Vagina (tissue), 2 donors: ENCODE results near the gene GLMN. TPM values are rescaled to one million over a fixed set of nuclear protein-coding genes. Genes with fewer than 3 reads are reported as not detected.
"Not testable (repeated sequence)": the region's sequence is repeated elsewhere in the genome, so short reads cannot be mapped to it uniquely, and the experiment has no call there.

Experiments
- DNase-seq, 2 donors: peaks; one replicate each; pipeline ENCODE4 v3.0.0-alpha.2; 2017; ENCODE audit errors: extremely low spot score in 2 of 2
- H3K27ac ChIP-seq: fragments of 200-600 bp; sonication (generic); one replicate; pipeline ENCODE4 v1.5.1; 2019
- H3K27me3 ChIP-seq: fragments of 200-600 bp; sonication (generic); one replicate; pipeline ENCODE4 v1.5.1; 2019
- H3K36me3 ChIP-seq, 2 donors: fragments of 200-600 bp; sonication (generic); one replicate each; pipeline ENCODE4 v1.5.1; 2017 to 2019
- H3K4me1 ChIP-seq: fragments of 200-600 bp; sonication (generic); one replicate; pipeline ENCODE4 v1.5.1; 2019
- H3K4me3 ChIP-seq, 2 donors: fragments of 200-600 bp; sonication (generic); 1 replicate in 1 of 2; 2 replicates in 1 of 2; pipeline ENCODE4 v1.5.1; 2016 to 2019
- H3K9me3 ChIP-seq: fragments of 200-600 bp; sonication (generic); one replicate; pipeline ENCODE4 v1.5.1; 2019
- POLR2A ChIP-seq, 2 donors: fragments of 450-650 bp; IDR thresholded peaks; one replicate each; pipeline ENCODE4 v1.6.1; 2017; ENCODE audit warnings: antibody characterized with exemption in 2 of 2, mild to moderate bottlenecking in 2 of 2, moderate library complexity in 2 of 2
- POLR2AphosphoS5 ChIP-seq, 2 donors: sonication (generic); formaldehyde crosslinking; IDR thresholded peaks; one replicate each; pipeline ENCODE4 v1.9.0; 2017; ENCODE audit warnings: antibody characterized with exemption in 2 of 2, mild to moderate bottlenecking in 2 of 2, low read depth in 1 of 2; ENCODE audit not compliant: insufficient read depth in 1 of 2
- intact Hi-C: fragments of 100-400 bp; cut with DNase I; formaldehyde crosslinking; loops from one replicate; pipeline ENCODE4 v1.15.1; 2023
- total RNA-seq: library from RNA; depleted of rRNA; stranded (reverse); fragments of >200 nt; gene quantifications from one replicate; pipeline ENCODE4 v1.2.3, GENCODE V29; 2016
- TF ChIP-seq, protein P1 (sequence below), 3 experiments: fragments of 450-650 bp in 2 of 3; fragments of 200-600 bp in 1 of 3; sonication (generic) in 1 of 3; IDR thresholded peaks; one replicate each; pipeline ENCODE4 v1.5.1; 2017 to 2019; ENCODE audit warnings: antibody characterized with exemption in 3 of 3, mild to moderate bottlenecking in 2 of 3, moderate library complexity in 2 of 3

The GLMN gene
- total RNA-seq, 1 donor from 2014 or later, result 9.3 TPM

DNA sequence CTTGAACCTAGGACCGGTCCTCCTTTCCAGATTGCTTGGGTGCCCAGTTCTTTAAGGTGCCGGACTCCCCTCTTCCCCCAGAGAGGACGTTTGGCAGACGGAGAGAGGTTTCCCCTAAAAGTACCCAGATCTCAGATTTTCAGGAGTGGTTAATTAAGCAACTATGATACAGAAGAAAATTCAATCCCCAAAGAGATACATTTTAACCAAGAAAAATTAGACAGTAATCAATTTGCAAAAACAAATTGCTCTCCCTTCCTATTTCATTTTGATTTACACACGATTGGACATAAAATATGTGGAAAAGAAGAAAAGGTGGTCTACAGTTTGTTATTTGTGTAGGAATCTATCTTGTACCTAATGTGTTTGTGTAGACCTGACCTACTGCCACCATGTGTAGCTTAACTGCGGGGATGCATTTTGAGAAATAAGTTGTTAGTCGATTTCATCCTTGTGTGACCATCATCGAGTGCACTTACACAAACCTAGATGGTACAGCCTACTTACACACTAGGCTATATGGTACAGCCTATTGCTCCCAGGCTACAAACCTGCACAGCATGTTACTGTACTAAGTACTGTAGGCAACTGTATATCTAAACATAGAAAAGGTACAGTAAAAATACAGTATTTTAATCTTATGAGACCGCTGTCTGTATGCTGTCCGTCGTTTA lies 827 bp upstream of the GLMN start:
- peaks cover 0 to 10% of the 10 kb centered on the region in 2 donors for H3K36me3 ChIP-seq
- no peak for TF ChIP-seq POLR2A (IDR thresholded peaks at IDR 0.05)
- TF ChIP-seq, protein P1, sequence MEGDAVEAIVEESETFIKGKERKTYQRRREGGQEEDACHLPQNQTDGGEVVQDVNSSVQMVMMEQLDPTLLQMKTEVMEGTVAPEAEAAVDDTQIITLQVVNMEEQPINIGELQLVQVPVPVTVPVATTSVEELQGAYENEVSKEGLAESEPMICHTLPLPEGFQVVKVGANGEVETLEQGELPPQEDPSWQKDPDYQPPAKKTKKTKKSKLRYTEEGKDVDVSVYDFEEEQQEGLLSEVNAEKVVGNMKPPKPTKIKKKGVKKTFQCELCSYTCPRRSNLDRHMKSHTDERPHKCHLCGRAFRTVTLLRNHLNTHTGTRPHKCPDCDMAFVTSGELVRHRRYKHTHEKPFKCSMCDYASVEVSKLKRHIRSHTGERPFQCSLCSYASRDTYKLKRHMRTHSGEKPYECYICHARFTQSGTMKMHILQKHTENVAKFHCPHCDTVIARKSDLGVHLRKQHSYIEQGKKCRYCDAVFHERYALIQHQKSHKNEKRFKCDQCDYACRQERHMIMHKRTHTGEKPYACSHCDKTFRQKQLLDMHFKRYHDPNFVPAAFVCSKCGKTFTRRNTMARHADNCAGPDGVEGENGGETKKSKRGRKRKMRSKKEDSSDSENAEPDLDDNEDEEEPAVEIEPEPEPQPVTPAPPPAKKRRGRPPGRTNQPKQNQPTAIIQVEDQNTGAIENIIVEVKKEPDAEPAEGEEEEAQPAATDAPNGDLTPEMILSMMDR (IDR thresholded peaks at IDR 0.05), result no peak
- no peak for TF ChIP-seq POLR2AphosphoS5 (IDR thresholded peaks at IDR 0.05; ENCODE audit: insufficient read depth in 1 of 2, low read depth in 1 of 2)
- peak overlapping the region; percentile 86 for H3K27ac ChIP-seq
- no peaks in the 10 kb centered on the region for H3K27me3 ChIP-seq
- H3K4me1 ChIP-seq, result peaks cover 23% of the 10 kb centered on the region
- H3K4me3 ChIP-seq, result peak overlapping the region; percentile 77 to 88
- DNase-seq, result no peak
- no peaks in the 10 kb centered on the region for H3K9me3 ChIP-seq
- intact Hi-C loops, result loop anchor here (5.0 kb wide), 2 partner anchors 122 to 1298 kb away; no protein-coding TSS in a partner anchor

DNA sequence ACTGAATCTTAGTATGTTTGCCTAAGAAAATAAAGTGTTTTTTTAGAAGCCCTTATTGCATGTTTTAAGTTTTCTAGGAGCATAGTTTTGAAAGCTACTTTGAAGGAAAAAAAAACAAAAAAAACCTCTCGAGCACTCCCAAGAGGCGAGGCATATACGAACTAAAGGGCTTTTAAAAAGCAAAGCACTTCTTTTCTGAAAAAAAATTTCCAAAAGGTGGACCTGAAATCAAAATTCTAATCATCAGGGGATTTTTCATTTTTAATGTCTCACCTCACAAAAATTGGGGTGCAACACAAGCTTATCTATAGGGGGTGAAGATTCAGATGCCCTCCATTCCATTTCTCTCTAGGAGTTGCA lies 594 bp downstream of the GLMN start:
- Histone ChIP-seq H3K36me3 (no peaks in the 10 kb centered on the region), H3K9me3 (no peaks in the 10 kb centered on the region), H3K4me1 (peaks cover 23% of the 10 kb centered on the region), H3K27ac (peak overlapping the region; percentile 86), H3K4me3 (peak overlapping the region; percentile 77 to 88), H3K27me3 (no peaks in the 10 kb centered on the region)
- TF ChIP-seq, protein P1 (IDR thresholded peaks at IDR 0.05), result no peak
- TF ChIP-seq POLR2A (IDR thresholded peaks at IDR 0.05) (no peak), POLR2AphosphoS5 (IDR thresholded peaks at IDR 0.05; ENCODE audit: insufficient read depth in 1 of 2, low read depth in 1 of 2) (no peak)
- intact Hi-C loops, result loop anchor here (5.0 kb wide), 1 partner anchor 121 kb away; no protein-coding TSS in a partner anchor
- DNase-seq, result no peak

DNA sequence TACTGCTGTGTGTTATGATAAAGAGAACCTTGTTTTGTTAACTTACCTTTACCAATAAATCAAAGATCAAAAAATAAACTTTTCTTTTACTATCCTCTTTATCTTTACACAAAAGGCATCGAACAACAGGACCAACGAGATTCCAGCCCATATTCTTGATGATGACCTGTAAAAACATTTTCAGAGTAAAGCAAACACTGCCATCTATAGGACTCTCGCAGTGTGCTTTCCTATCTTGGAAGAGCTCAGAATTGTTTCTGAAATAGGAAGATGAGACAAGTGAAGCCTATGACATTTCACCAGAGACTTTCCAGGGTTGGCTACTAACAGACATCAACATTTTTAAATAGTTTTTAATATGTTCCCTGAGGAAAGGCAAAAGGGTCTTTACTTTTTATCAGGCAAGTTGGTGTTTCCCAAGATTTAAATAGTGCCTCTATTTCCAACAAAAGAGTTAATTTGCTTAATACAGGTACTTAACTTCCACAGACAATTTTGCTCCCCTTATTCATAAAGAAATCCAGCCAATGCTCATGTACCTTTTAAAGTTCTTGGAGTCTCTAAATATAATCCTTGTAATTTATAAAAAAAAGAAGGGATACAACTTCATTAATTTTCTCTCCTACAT lies 7.3 kb downstream of the GLMN start:
- intact Hi-C loops, result no loop called here
- H3K4me1 ChIP-seq, result no peaks in the 10 kb centered on the region
- no peaks in the 10 kb centered on the region for H3K27me3 ChIP-seq
- H3K36me3 ChIP-seq, result no peaks in the 10 kb centered on the region
- no peak for DNase-seq
- no peak overlapping the region for H3K27ac ChIP-seq
- no peak overlapping the region for H3K4me3 ChIP-seq
- no peak for TF ChIP-seq POLR2A (IDR thresholded peaks at IDR 0.05)
- TF ChIP-seq, protein P1 (IDR thresholded peaks at IDR 0.05), result peak in 2 of 3 experiments; percentile 36 to 50
- no peaks in the 10 kb centered on the region for H3K9me3 ChIP-seq

GRCh38 chr1:92281411-92281810 lies 17.4 kb downstream of the GLMN start:
- H3K27ac ChIP-seq, DNase-seq, H3K9me3 ChIP-seq, H3K4me3 ChIP-seq, H3K27me3 ChIP-seq, H3K4me1 ChIP-seq: not testable (repeated sequence)
- intact Hi-C loops, result loop anchor here (10.0 kb wide), 1 partner anchor 777 kb away; the partner anchor contains the start of gene CDC7
- peaks cover 0 to 22% of the 10 kb centered on the region in 2 donors for H3K36me3 ChIP-seq

GRCh38 chr1:92279781-92280180 lies 19.0 kb downstream of the GLMN start:
- intact Hi-C loops, result loop anchor here (5.0 to 10.0 kb wide), 2 partner anchors 33 to 775 kb away; partner anchors contain the start of gene CDC7
- not testable (repeated sequence) for H3K27ac ChIP-seq, H3K4me1 ChIP-seq, H3K9me3 ChIP-seq, H3K4me3 ChIP-seq, H3K27me3 ChIP-seq, DNase-seq
- peaks cover 0 to 22% of the 10 kb centered on the region in 2 donors for H3K36me3 ChIP-seq

DNA sequence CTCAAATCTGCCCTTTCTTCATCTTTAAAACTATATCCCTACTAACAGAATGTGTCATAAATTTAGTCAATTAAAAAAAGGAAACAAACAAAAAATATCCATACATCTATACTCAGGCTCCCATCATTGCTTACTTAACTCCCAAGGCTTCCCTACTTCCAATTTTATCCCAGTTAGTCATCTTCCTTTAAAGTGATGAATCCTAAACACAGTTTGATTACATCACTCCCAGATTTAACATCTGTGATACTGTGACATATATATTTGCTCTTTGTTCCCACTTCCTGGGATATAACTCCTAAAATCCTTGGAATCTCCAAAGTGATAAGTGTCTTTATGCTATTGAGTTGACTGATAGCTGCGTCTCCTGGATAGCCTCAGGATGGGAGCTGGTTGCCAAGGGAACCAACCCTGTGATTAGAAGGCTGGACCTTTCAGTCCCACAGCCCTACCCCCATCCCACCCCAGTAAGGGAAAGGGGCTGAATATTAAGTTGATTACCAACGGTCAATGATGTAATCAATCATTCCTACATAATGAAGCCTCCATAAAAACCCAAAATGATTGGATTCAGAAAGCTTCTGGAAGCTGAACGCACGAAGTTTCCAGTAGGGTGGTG lies 21.6 kb downstream of the GLMN start:
- no peak overlapping the region for H3K4me3 ChIP-seq
- H3K27me3 ChIP-seq, result no peaks in the 10 kb centered on the region
- intact Hi-C loops, result loop anchor here (5.0 kb wide), 1 partner anchor 35 kb away; no protein-coding TSS in a partner anchor
- peaks cover 0 to 22% of the 10 kb centered on the region in 2 donors for H3K36me3 ChIP-seq
- no peaks in the 10 kb centered on the region for H3K4me1 ChIP-seq
- DNase-seq, result no peak
- TF ChIP-seq POLR2AphosphoS5 (IDR thresholded peaks at IDR 0.05; ENCODE audit: insufficient read depth in 1 of 2, low read depth in 1 of 2) (no peak), POLR2A (IDR thresholded peaks at IDR 0.05) (no peak)
- TF ChIP-seq, protein P1 (IDR thresholded peaks at IDR 0.05), result no peak
- no peaks in the 10 kb centered on the region for H3K9me3 ChIP-seq
- H3K27ac ChIP-seq, result no peak overlapping the region
